Measurements from ENCODE around the gene DUS4L.
"Not testable (repeated sequence)": the region's sequence is repeated elsewhere in the genome, so short reads cannot be mapped to it uniquely, and the experiment has no call there.

Gene DUS4L, protein sequence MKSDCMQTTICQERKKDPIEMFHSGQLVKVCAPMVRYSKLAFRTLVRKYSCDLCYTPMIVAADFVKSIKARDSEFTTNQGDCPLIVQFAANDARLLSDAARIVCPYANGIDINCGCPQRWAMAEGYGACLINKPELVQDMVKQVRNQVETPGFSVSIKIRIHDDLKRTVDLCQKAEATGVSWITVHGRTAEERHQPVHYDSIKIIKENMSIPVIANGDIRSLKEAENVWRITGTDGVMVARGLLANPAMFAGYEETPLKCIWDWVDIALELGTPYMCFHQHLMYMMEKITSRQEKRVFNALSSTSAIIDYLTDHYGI

DNA sequence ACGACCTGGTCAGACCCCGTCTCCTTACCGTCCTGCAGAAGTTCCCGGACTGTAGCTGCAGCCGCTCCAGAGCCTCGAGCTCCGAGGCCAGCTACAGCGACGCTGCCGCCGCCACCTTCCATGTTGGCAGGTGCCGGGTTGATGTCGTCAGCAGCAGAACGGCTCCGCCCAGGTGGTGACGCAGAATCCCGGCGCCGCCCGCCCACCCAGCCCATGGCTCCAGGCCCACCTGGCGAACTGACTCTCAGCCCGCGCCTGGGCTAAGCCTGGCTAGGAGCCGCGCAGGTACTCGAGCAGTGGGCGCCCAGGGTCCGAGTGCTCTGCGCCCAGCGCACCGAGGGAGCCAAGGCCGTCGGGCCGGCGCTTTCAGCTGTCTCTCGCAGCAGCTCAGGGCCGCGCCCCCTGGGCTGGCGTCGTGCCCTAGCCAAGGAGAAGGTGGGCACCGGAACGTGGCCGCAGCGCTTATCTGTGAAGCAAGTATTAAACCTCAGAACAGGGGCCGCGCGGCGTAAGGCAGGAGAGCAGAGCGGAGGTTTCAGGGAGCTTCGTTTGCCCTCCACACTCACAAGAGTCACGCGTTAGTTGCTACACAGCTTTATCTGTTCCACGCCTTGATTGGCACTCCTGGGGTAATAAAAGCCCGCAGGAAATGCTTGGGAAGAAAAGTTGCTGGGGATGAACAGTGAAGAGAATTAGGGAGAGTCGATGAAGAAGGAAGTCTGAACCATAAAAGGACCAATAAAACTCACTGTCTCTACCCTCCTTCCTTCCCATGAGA, at the start of gene DUS4L, which contains the start of gene COG5:
DUS4L (plus strand) TSS at position 197 of the 778 bp plus-strand sequence. CDS start 3,100 bp downstream, outside the sequence.
COG5 (minus strand) TSS at position 146 of the 778 bp plus-strand sequence; CDS start at position 122, 24 bp downstream.
- peak; percentile 80 to 82 for DNase-seq

DNA sequence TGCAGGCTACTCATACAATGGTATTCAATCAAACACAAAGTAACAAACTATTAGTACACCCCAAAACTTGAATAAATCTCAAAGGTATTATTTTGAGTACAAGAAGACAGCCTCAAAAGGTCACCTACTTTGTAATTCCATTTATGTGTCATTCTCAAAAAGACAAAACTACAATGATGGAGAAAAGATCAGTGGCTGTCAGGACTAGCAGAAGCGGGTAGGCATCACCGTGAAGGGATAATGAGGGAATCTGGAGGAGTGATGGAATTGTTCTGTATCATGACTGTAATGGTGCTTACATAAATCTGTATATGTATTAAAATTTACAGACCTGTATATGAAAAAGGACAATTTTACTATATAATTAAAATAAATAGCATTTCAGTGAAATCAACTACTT, 37.1 kb upstream of the DUS4L start:
- no peak for DNase-seq

DNA sequence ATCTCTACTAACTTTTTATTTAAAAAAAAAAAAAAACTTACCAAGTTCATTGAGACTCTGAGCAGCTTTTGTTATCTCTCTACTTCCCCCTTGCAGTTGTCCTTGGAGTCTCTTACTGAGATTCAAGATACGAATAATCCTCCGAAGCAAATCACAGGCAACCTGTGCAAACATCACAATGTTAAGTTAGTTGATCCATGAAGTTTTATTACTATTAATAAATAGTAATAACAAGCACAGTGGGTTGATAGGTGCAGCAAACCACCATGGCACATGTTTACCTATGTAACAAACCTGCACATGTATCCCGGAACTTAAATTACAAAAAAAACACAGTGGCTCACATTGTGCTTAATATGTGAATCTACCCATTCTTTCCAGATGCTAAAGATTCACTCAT, 36.6 kb upstream of the DUS4L start:
- no peak for DNase-seq

DNA sequence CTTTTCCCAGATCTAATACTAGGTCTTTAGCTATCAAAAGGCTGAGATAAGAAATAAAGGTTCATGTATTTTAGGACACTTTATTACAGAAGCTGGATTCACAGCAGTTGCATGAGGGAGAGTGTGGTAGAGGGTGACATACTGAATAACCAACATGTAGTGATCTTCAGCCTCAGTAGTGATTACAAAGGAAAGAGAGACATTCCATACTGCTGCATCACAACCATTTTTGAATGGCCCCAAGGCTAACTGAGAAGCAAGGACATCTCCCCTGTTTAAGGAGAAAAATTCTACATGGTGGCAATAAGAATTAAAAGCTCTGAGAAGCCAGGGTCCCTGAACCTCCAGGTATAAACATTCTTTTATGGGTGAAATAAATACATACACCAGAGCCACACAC, 35.3 kb upstream of the DUS4L start:
- no peak for DNase-seq

DNA sequence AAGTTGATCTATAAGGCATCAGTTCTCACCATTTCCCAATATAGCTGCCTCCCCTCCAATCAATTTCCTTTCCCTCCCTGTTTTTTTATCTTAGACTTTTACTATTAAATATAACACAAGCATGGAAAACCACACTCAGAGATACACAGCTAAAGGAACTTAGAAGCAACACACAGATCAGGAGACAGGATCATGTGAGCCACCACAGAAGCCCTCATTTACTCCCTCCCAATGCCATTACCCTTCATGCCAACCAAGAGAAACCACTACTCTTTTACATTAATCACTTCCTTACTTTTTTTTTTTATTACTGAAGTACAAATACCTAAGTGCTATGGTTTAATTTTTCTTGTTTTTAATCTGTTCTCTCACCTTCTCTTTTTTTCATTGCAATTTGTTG, 33.0 kb upstream of the DUS4L start:
- no peak for DNase-seq

DNA sequence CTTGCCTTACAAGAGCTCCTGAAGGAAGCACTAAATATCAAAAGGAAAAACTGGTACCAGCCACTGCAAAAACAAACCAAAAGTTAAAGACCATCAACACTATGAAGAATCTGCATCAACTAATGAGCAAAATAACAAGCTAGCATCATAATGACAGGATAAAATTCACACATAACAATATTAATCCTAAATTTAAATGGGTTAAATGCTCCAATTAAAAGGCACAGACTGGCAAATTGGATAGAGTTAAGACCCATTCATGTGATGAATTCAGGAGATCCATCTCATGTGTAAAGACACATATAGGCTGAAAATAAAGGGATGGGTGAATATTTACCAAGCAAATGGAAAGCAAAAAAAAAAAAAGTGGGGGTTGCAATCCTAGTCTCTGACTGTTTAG, 29.6 kb upstream of the DUS4L start:
- no peak for DNase-seq

- not testable (repeated sequence) for DNase-seq
Observed at GRCh38 chr7:107537228-107537627, 26.5 kb upstream of the DUS4L start.

GRCh38 chr7:107538001-107538400, 25.8 kb upstream of the DUS4L start:
- DNase-seq = no peak

DNA sequence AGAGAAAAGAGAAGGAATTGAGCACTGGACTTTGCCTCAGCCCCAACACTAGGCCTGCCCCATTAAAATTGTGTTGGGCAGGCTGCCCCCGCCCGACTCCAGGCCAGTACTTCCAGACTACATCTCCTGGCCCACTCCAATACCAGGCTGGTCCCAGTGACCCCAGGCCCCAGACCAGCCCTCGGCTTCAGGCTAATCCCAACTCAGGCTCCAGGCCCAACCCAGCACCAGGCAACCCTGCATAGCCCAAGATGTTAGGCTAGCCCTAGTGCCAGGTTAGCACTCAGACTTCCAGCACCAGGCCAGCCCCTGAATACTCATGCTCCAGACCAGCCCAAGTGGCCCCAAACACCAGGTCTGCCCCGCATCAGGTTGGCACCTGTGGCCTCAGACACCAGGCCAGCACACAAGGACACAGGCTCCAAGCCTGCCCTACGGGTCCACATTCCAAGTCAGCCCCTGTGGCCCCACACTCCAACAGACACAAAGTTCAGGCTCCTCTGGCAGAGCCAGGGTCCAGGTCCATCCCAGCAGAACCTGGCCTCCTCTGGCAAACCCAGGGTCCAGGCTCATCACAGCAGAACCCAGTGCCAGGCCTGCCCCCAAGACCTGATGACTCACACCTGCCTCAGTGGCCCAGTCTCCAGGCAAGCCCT, 20.3 kb upstream of the DUS4L start:
- DNase-seq = no peak

- DNase-seq = no peak
Observed at GRCh38 chr7:107544848-107545591, 18.8 kb upstream of the DUS4L start.

GRCh38 chr7:107551936-107552335, 11.8 kb upstream of the DUS4L start:
- no peak for DNase-seq

GRCh38 chr7:107555893-107556292, 7.9 kb upstream of the DUS4L start:
- DNase-seq = no peak

DNA sequence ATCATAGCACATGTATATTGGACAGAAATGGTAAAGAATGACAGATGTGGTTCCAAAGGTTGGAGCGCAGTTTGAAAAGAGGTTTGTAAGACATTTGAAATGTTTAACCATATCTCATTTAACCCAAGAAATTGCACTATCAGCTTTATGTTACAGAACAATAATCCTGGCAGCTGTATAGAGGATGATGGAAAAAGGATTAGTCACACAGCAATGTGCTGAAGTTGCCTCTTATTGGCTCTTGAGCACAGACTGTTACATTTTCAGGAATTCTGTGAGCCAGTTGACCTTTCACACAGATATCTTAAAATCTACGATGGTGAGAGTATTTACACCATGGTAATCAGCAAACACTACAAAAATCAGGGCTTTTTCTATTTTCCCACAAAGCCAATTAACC, 3.9 kb upstream of the DUS4L start:
- no peak for DNase-seq

- no peak for DNase-seq
Observed at GRCh38 chr7:107560898-107561516, 2.8 kb upstream of the DUS4L start.

DNA sequence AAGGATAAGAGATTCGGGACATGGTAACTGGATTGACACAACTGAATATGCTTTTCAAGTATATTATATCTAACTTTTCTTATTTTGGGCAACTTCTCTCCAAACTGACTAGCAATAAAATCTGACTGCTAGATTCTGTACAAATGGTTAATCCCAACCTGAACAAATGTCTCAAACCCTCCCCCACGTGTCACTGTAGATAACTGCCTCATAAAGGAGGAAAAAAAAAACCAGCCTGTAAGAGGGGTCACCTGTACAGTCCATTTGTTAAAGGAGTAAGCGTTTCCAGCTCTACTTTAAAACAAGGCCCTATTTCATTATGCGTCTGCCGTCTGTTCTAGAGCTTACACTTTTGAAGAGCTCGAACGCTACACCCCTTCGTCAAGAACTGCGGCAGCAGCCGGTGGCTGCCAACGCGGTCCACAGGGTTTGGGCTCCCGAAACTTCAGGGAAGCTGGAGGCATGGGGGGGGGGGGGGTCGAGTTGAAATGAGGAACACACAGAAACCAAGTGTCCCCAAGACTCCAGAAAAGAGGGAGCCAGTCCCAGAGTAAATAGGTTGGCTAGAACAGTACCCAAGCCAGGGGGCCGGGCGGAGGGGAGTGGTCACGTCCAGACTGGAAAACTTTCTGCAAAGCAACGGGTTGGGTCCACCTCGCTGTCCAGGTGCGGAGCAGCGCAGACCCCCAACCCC, 543 bp upstream of the DUS4L start:
- DNase-seq = no peak

GRCh38 chr7:107564553-107565298, 955 bp downstream of the DUS4L start:
- no peak for DNase-seq

GRCh38 chr7:107570298-107570697, 6.5 kb downstream of the DUS4L start:
- no peak for DNase-seq

DNA sequence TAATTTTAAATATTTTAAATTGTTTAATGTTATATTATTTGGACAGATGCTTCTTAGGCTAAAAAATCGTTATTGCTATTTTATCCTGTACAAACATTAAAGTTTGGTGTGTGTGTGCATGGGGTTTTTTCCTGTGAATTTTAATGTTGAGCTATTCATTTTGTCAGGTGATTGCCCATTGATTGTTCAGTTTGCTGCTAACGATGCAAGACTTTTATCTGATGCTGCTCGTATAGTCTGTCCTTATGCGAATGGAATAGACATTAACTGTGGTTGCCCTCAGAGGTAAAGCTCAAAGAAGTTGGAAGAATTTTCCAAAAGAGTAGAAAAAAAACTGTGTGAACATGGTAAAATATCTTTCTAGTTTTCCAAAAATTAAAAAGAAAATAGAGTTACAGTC, 9.8 kb downstream of the DUS4L start:
- no peak for DNase-seq

- DNase-seq = no peak
Observed at GRCh38 chr7:107579554-107579884, 15.7 kb downstream of the DUS4L start.

GRCh38 chr7:107579885-107580715, 16.3 kb downstream of the DUS4L start, which contains the start of gene BCAP29:
Gene BCAP29 (plus strand): TSS chr7:107580246. CDS start chr7:107580773, 527 bp downstream.
- peak; percentile 47 to 49 for DNase-seq
